HCT116 (cell line): Measurements from ENCODE around the gene GOLGA8R. TPM values are rescaled to one million over a fixed set of nuclear protein-coding genes. Genes with fewer than 3 reads are reported as not detected.
"Not testable (repeated sequence)": the region's sequence is repeated elsewhere in the genome, so short reads cannot be mapped to it uniquely, and the experiment has no call there.

Experiments
- ATAC-seq: fragments of 200-7000 bp; cut with Tn5 transposase; 2 replicates; pipeline ENCODE4 v1.9.1; 2020; ENCODE audit warnings: mild to moderate bottlenecking, moderate library complexity
- BruUV-seq: library from RNA; stranded (reverse); fragments of 400-500 nt; replicated peaks from 2 replicates; lab custom pipeline; 2021; lab: Mats Ljungman, UMichigan
- CTCF ChIA-PET: fragments of 300-600 bp; sonication (Branson Sonifier 250); formaldehyde crosslinking; loops from one replicate; lab custom pipeline; 2021; ENCODE audit warnings: antibody characterized with exemption; lab: Charles Lee
- POLR2A ChIA-PET: fragments of 300-600, 350-600 bp; sonication (Branson Sonifier 250); formaldehyde crosslinking; loops from one replicate; lab custom pipeline; 2021; ENCODE audit warnings: antibody characterized with exemption; lab: Charles Lee
- RAD21 ChIA-PET, 2 experiments: fragments of 300-600 bp; sonication (Branson Sonifier 250); formaldehyde crosslinking; loops; one replicate each; lab custom pipeline; 2023; ENCODE audit warnings: low total read pairs in 2 of 2; ENCODE audit not compliant: uncharacterized antibody in 2 of 2, unreplicated experiment in 2 of 2, low non-redundant PET in 1 of 2; lab: Charles Lee
- DNase-seq: peaks from one replicate; pipeline ENCODE4 v3.0.0-alpha.2; 2010; ENCODE audit warnings: low read depth, low spot score
- H2AFZ ChIP-seq: fragments of 200-600 bp; shearing (Covaris generic), sonication (generic); 2 replicates; pipeline ENCODE4 v1.6.1; 2017; ENCODE audit warnings: low read depth, mixed run types, mixed read lengths, antibody characterized with exemption, low read length; ENCODE audit not compliant: poor library complexity, severe bottlenecking
- H3K27ac ChIP-seq: 2 replicates; pipeline ENCODE4 v1.5.1; 2012; ENCODE audit warnings: low read depth, low read length
- H3K27me3 ChIP-seq: fragments of 200-600 bp; sonication (generic); 2 replicates; pipeline ENCODE4 v1.6.1; 2016; ENCODE audit warnings: mixed run types, low read length, mixed read lengths; ENCODE audit not compliant: insufficient read depth
- H3K36me3 ChIP-seq, 2 experiments: fragments of 200-500 bp in 1 of 2; fragments of 200-600 bp in 1 of 2; sonication (Bioruptor generic) in 1 of 2; sonication (generic) in 1 of 2; 2 replicates each; pipeline versions ENCODE4 v1.5.1 to v1.6.1; 2014 to 2016; ENCODE audit warnings: low read length in 2 of 2, inconsistent platforms in 1 of 2, mixed read lengths in 1 of 2, mixed run types in 1 of 2; ENCODE audit not compliant: insufficient read depth in 2 of 2, control insufficient read depth in 1 of 2
- H3K4me1 ChIP-seq, 2 experiments: fragments of 200-600 bp in 1 of 2; sonication (generic) in 1 of 2; 2 replicates each; pipeline versions ENCODE4 v1.5.1 to v1.6.1; 2012 to 2017; ENCODE audit warnings: low read length in 2 of 2, inconsistent platforms in 1 of 2, mild to moderate bottlenecking in 1 of 2, mixed read lengths in 1 of 2, mixed run types in 1 of 2, moderate library complexity in 1 of 2; ENCODE audit not compliant: insufficient read depth in 2 of 2, control insufficient read depth in 1 of 2
- H3K4me2 ChIP-seq: fragments of 200-600 bp; sonication (generic); 2 replicates; pipeline ENCODE4 v1.6.1; 2017; ENCODE audit warnings: mixed run types, low read length, mixed read lengths
- H3K4me3 ChIP-seq, 2 experiments: fragments of 200-600 bp in 1 of 2; sonication (generic) in 1 of 2; replicated peaks in 1 of 2; 2 replicates each; pipeline ENCODE4 v1.5.1; 2011 to 2016; ENCODE audit warnings: low read length in 2 of 2, control low read depth in 1 of 2, low read depth in 1 of 2, mild to moderate bottlenecking in 1 of 2, mixed read lengths in 1 of 2, mixed run types in 1 of 2
- H3K79me2 ChIP-seq: fragments of 200-600 bp; sonication (generic); 2 replicates; pipeline ENCODE4 v1.6.1; 2017; ENCODE audit warnings: mild to moderate bottlenecking, mixed run types, low read length, moderate library complexity, mixed read lengths; ENCODE audit not compliant: insufficient read depth
- H3K9ac ChIP-seq: fragments of 200-600 bp; sonication (generic); 2 replicates; pipeline ENCODE4 v1.6.1; 2016; ENCODE audit warnings: low read length, mixed read lengths
- H3K9me2 ChIP-seq: fragments of 200-600 bp; sonication (generic), shearing (Covaris generic); 2 replicates; pipeline ENCODE4 v1.6.1; 2017; ENCODE audit warnings: mixed run types, mild to moderate bottlenecking, moderate library complexity; ENCODE audit not compliant: insufficient read depth
- H3K9me3 ChIP-seq, 2 experiments: fragments of 200-500 bp in 1 of 2; fragments of 200-600 bp in 1 of 2; sonication (Bioruptor generic) in 1 of 2; sonication (generic) in 1 of 2; 2 replicates each; pipeline ENCODE4 v1.6.1; 2014 to 2017; ENCODE audit warnings: low read length in 2 of 2, mixed read lengths in 2 of 2, inconsistent platforms in 1 of 2, low read depth in 1 of 2, mild to moderate bottlenecking in 1 of 2, mixed run types in 1 of 2, moderate library complexity in 1 of 2; ENCODE audit not compliant: control insufficient read depth in 1 of 2, insufficient read depth in 1 of 2
- H4K20me1 ChIP-seq: fragments of 200-600 bp; sonication (generic), shearing (Covaris generic); 2 replicates; pipeline ENCODE4 v1.6.1; 2017; ENCODE audit warnings: mixed run types, mild to moderate bottlenecking, moderate library complexity; ENCODE audit not compliant: insufficient read depth
- intact Hi-C: fragments of 100-400 bp; cut with micrococcal nuclease; formaldehyde crosslinking; loops from 2 replicates; pipeline ENCODE4 v1.10.0; 2022
- total RNA-seq: library from RNA; stranded (reverse); gene quantifications from one replicate; pipeline ENCODE4 v1.2.1, GENCODE V29; 2021; ENCODE audit not compliant: unreplicated experiment

Gene GOLGA8R
- total RNA-seq, 1 experiment from 2014 or later = 0.57 TPM

DNA sequence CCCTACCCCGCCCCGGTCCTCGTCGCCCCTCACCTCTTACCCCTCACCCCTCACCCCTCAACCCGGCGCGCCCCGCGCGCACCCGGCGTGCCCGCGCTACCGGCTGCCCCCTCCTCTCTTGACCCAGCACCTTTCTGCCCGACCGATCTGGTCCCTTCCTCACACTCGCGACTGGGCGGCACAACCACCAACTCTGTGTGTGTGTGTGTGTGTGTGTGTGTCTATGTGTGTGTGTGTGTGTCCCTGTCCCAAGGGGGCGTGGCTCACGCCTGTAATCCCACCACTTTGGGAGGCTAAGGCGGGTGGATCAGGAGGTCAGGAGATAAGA, 20.4 kb downstream of the GOLGA8R start:
- H3K9me3 ChIP-seq, BruUV-seq, H2AFZ ChIP-seq, DNase-seq, H3K4me2 ChIP-seq, H4K20me1 ChIP-seq, POLR2A ChIA-PET, RAD21 ChIA-PET, H3K9me2 ChIP-seq, CTCF ChIA-PET, H3K79me2 ChIP-seq, H3K36me3 ChIP-seq, H3K4me3 ChIP-seq, H3K27ac ChIP-seq, H3K9ac ChIP-seq, H3K27me3 ChIP-seq, intact Hi-C loops, H3K4me1 ChIP-seq: not testable (repeated sequence)
- ATAC-seq = peak; percentile 72

DNA sequence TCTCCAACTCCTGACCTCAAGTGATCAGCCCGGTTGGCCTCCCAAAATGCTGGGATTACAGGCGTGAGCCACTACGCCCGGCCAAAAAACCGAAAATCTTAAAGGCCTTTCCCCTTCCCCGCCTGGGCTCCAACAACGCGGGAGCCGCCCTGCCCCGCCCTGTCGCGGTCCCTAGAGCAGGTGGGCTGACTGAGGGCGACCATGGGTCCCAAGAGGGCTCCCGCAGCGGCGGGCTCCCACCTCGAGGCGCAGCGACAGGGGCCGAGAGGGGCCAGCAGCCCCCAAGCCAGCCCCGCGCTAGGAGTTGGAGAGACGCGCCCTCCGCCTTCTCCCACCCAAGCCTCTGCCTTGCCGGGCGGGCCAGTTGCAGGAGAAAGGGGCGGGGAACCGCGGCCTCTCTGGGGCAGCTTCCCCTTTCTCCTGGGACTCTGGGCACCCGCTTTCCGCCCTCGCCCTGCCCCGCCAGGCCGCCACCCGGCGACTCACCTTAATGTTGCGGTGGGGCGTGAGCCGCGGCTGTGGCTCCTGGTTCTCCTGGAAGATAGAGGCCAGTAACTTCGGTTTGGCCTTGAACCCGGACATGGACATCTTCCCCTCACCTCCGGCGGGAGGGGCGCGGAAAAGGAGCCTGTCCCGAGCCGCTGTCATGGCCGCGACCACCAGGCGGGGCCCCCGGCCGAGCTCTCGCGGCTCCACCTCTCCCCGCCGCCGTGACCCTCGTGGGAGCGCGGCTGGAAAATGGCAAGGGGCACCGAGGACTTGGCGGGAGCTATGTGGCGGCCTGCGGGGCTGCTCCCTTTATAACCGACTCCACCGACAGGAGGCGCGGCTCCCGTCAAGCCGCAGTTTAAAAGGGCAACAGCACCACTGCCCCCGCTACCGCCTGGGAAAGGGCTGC, 21.0 kb downstream of the GOLGA8R start, which contains the start of gene CHRFAM7A:
Gene CHRFAM7A (minus strand): TSS at position 775 of the 898 bp plus-strand sequence. CDS start 10,189 bp downstream, outside the sequence.
- H3K27me3 ChIP-seq, RAD21 ChIA-PET, H3K9me2 ChIP-seq, CTCF ChIA-PET, H3K27ac ChIP-seq, H3K4me3 ChIP-seq, H4K20me1 ChIP-seq, DNase-seq, H3K36me3 ChIP-seq, H3K4me1 ChIP-seq, H3K4me2 ChIP-seq, H3K9me3 ChIP-seq, H3K9ac ChIP-seq, H2AFZ ChIP-seq, intact Hi-C loops, H3K79me2 ChIP-seq, POLR2A ChIA-PET: not testable (repeated sequence)
- TSS peak; percentile 66 for BruUV-seq
- peak; percentile 83 for ATAC-seq

DNA sequence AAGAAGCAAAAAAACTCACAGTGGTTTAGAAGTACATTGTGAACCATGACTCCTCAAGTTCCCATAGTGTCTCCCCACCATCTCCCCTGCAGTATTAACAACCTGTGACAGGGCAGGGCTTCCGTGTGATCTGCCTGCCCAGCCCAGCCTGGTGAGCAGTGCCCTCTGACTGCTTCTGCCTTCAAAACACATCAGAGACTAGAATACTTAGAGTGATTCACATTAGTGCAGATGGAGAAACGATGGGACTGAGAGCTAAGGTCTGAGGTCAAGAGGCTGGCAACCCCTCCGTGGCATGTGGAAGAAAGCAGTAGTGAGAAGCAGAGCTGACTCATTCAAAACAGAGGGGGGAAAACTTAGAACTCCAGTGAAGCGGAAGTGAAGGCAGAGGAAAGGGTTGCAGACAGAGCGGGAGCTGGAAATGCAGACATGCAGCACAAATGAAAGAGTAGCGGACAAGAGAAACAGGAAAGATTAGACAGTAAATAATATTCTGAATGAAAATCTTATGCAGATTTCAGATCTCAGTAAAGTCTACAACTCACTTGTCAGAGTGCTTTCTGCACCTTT, 27.7 kb downstream of the GOLGA8R start:
- CTCF ChIA-PET, H3K9me3 ChIP-seq, RAD21 ChIA-PET, H3K4me3 ChIP-seq, DNase-seq, H3K4me2 ChIP-seq, H3K36me3 ChIP-seq, POLR2A ChIA-PET, H3K4me1 ChIP-seq, H2AFZ ChIP-seq, H3K9me2 ChIP-seq, H3K9ac ChIP-seq, H3K27me3 ChIP-seq, ATAC-seq, H3K79me2 ChIP-seq, H4K20me1 ChIP-seq, intact Hi-C loops, BruUV-seq, H3K27ac ChIP-seq: not testable (repeated sequence)

DNA sequence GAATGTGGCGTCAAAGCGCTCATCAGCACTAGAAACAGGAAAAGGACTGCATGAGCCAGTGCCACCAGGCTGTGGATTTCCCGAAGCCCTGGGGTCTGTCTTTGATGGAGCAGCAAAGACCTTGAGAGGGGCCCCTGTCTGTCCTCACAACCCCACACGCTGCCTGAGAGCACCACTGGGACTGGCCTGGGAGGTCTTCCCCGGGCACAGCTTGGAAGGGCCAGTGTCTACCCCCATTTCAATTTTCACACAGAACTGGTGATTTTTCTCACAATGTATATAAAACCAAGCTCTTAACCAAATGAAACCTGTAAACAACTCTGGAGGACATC, 37.0 kb downstream of the GOLGA8R start:
- H3K9ac ChIP-seq, BruUV-seq, CTCF ChIA-PET, DNase-seq, H3K36me3 ChIP-seq, H3K9me3 ChIP-seq, intact Hi-C loops, H3K4me3 ChIP-seq, H3K4me2 ChIP-seq, RAD21 ChIA-PET, H4K20me1 ChIP-seq, H3K79me2 ChIP-seq, ATAC-seq, H3K27ac ChIP-seq, H3K4me1 ChIP-seq, H3K27me3 ChIP-seq, H3K9me2 ChIP-seq, H2AFZ ChIP-seq, POLR2A ChIA-PET: not testable (repeated sequence)
